Thyroid gland (tissue), 4 donors: Measurements from ENCODE around the gene PTPN4.

Experiments used
- POLR2A ChIP-seq, 2 donors: fragments of 450-650 bp; IDR thresholded peaks; one replicate each; pipeline ENCODE4 v1.6.1; 2017; ENCODE audit warnings: antibody characterized with exemption in 2 of 2, mild to moderate bottlenecking in 2 of 2, moderate library complexity in 1 of 2
- TF ChIP-seq, protein P1 (sequence below), 6 experiments: fragments of 200-600 bp in 3 of 6; fragments of 450-650 bp in 3 of 6; sonication (generic) in 3 of 6; IDR thresholded peaks; one replicate each; pipeline ENCODE4 v1.5.1; 2016 to 2019; ENCODE audit warnings: antibody characterized with exemption in 6 of 6, mild to moderate bottlenecking in 2 of 6, inconsistent platforms in 1 of 6, moderate library complexity in 1 of 6

DNA sequence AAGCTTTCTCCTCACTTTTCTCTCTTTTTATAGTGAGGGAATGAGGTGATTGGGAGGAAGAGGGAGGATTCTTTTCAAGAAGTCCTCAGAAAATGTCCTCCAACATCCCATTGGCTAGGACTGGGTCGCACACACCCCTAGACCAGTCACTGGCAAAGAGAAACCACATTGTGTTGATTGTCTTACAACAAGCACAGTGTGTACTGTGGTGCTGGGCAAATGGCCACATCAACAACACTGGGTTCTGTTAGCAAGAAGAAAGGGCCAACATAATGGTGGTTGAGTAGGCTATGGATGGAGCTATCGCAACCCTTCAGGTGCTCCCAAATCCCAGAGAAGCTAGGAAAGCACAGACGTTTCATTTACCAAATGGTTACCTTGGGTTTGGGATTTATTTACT is 18.7 kb upstream of the PTPN4 start:
- TF ChIP-seq POLR2A (IDR thresholded peaks at IDR 0.05), result no peak
- TF ChIP-seq, protein P1, sequence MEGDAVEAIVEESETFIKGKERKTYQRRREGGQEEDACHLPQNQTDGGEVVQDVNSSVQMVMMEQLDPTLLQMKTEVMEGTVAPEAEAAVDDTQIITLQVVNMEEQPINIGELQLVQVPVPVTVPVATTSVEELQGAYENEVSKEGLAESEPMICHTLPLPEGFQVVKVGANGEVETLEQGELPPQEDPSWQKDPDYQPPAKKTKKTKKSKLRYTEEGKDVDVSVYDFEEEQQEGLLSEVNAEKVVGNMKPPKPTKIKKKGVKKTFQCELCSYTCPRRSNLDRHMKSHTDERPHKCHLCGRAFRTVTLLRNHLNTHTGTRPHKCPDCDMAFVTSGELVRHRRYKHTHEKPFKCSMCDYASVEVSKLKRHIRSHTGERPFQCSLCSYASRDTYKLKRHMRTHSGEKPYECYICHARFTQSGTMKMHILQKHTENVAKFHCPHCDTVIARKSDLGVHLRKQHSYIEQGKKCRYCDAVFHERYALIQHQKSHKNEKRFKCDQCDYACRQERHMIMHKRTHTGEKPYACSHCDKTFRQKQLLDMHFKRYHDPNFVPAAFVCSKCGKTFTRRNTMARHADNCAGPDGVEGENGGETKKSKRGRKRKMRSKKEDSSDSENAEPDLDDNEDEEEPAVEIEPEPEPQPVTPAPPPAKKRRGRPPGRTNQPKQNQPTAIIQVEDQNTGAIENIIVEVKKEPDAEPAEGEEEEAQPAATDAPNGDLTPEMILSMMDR (IDR thresholded peaks at IDR 0.05), result no peak
